ENCODE data around the gene PPFIA1.

PPFIA1 gene

DNA sequence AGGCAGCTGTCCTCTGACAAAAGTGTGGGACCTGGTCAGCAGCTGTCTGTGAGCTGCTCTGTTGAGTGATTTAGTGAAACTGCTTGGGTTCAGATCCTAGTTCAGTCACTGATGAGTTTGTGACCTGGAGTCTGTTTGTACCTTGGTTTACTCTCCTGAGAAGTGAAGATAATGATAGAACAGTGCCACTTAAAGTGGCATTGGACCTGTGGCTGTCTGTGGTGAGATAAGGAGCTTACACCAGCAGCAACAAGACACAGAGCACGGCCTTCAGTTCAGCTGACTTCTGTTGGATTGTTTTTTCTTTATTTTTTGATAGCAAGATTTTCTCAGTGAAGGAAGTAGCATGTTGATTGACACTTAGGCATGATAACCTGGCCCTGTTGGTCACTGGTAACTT lies 81.6 kb downstream of the PPFIA1 start:
- no peaks in the 10 kb centered on the region for H3K27me3 ChIP-seq (ENCODE audit: control insufficient read depth, insufficient read depth, low read length)
- no peak overlapping the region for H3K9ac ChIP-seq
- no peak overlapping the region for H3K4me3 ChIP-seq (ENCODE audit: low read depth, low read length)
- H3K79me2 ChIP-seq = no peaks in the 10 kb centered on the region
- no peaks in the 10 kb centered on the region for H3K36me3 ChIP-seq (ENCODE audit: control insufficient read depth, insufficient read depth, low read length)
- no peak overlapping the region for H3K27ac ChIP-seq
- no peak overlapping the region for H2AFZ ChIP-seq
- TF ChIP-seq CTCF (IDR thresholded peaks at IDR 0.05) = no peak
- no peaks in the 10 kb centered on the region for H3K4me1 ChIP-seq
- no peak overlapping the region for H3K4me2 ChIP-seq (ENCODE audit: low read length)
- no peaks in the 10 kb centered on the region for H3K9me3 ChIP-seq (ENCODE audit: control insufficient read depth, low read length)

DNA sequence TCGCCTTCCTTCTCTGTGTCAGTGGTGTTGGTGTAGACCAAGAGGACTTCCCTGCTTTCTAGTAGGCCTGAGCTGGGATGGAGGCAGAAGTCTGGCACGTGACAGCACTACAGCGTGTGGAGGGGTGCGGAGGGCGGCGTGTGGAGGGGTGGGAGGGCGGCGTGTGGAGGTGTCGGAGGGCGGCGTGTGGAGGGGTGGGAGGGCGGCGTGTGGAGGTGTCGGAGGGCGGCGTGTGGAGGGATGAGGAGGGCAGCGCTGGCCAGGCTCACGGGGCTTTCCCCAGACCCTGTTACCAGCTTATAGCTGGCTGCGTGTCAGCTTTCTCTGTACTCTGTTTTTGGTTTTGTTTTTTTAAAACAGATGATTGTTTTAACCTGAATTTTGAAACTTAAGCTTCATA lies 82.1 kb downstream of the PPFIA1 start:
- Histone ChIP-seq H3K4me1 (no peaks in the 10 kb centered on the region), H3K27me3 (ENCODE audit: control insufficient read depth, insufficient read depth, low read length) (no peaks in the 10 kb centered on the region), H3K79me2 (no peaks in the 10 kb centered on the region), H2AFZ (no peak overlapping the region), H3K4me3 (ENCODE audit: low read depth, low read length) (no peak overlapping the region), H3K36me3 (ENCODE audit: control insufficient read depth, insufficient read depth, low read length) (no peaks in the 10 kb centered on the region), H3K27ac (no peak overlapping the region), H3K9ac (no peak overlapping the region), H3K9me3 (ENCODE audit: control insufficient read depth, low read length) (no peaks in the 10 kb centered on the region), H3K4me2 (ENCODE audit: low read length) (no peak overlapping the region)
- TF ChIP-seq CTCF (IDR thresholded peaks at IDR 0.05) = no peak

GRCh38 chr11:70353329-70353728 lies 82.8 kb downstream of the PPFIA1 start:
- Histone ChIP-seq H3K4me2 (ENCODE audit: low read length) (no peak overlapping the region), H3K27me3 (ENCODE audit: control insufficient read depth, insufficient read depth, low read length) (no peaks in the 10 kb centered on the region), H3K9ac (no peak overlapping the region), H3K4me1 (no peaks in the 10 kb centered on the region), H3K4me3 (ENCODE audit: low read depth, low read length) (no peak overlapping the region), H2AFZ (no peak overlapping the region), H3K27ac (no peak overlapping the region), H3K36me3 (ENCODE audit: control insufficient read depth, insufficient read depth, low read length) (no peaks in the 10 kb centered on the region), H3K79me2 (no peaks in the 10 kb centered on the region), H3K9me3 (ENCODE audit: control insufficient read depth, low read length) (no peaks in the 10 kb centered on the region)
- no peak for TF ChIP-seq CTCF (IDR thresholded peaks at IDR 0.05)

DNA sequence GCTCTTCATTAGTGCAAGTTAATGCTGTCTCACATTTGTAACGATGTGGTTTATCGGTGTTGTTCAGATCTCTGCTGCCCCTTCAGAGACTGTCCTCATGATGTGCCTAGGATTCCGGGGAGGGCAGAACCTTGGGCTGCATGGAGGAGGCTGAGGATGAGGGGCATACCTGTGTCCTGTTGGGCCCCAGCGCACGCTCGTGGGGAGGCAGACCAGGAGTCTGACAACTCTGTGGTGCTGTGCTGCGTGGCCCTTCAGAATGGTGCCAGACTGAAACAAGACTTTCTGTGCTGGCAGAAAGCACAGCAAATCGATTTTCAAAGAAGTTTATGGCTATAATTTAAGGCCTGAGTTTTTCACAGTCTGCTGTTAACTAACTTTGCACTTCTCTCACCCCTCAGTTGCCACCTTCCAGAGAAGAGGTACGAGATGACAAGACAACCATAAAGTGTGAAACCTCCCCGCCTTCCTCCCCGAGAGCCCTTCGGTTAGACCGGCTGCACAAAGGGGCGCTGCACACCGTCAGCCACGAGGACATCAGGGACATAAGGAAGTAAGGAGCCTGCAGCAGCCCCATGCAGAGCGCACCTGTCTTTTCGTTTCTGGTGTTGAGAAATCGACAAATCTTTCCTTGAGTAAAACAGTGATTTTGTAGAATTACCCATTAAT lies 83.5 kb downstream of the PPFIA1 start:
- Histone ChIP-seq H3K4me3 (ENCODE audit: low read depth, low read length) (no peak overlapping the region), H3K79me2 (no peaks in the 10 kb centered on the region), H3K36me3 (ENCODE audit: control insufficient read depth, insufficient read depth, low read length) (no peaks in the 10 kb centered on the region), H3K27me3 (ENCODE audit: control insufficient read depth, insufficient read depth, low read length) (no peaks in the 10 kb centered on the region), H3K9ac (no peak overlapping the region), H3K27ac (no peak overlapping the region), H2AFZ (no peak overlapping the region), H3K9me3 (ENCODE audit: control insufficient read depth, low read length) (no peaks in the 10 kb centered on the region), H3K4me1 (no peaks in the 10 kb centered on the region), H3K4me2 (ENCODE audit: low read length) (no peak overlapping the region)
- no peak for TF ChIP-seq CTCF (IDR thresholded peaks at IDR 0.05)

DNA sequence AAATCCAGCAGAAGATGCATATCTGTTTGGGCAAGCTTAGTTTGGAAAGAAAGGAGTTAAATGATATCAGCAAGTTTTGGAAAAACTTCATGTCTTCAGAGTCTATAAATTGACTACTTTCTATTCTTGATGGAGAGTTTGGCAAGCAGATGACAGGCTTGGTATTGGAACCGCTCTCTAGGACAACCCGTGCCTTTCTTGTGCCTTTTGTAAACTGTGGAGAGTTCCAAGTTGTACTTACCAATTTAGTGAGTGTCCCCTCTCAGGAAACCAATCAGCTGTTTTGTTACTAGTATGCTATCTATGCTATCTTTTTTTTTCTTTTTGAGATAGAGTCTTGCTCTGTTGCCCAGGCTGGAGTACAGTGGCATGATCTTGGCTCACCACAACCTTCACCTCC lies 84.1 kb downstream of the PPFIA1 start:
- no peak overlapping the region for H3K4me2 ChIP-seq (ENCODE audit: low read length)
- no peaks in the 10 kb centered on the region for H3K79me2 ChIP-seq
- H3K4me1 ChIP-seq = no peaks in the 10 kb centered on the region
- no peaks in the 10 kb centered on the region for H3K27me3 ChIP-seq (ENCODE audit: control insufficient read depth, insufficient read depth, low read length)
- TF ChIP-seq CTCF (IDR thresholded peaks at IDR 0.05) = no peak
- H3K36me3 ChIP-seq (ENCODE audit: control insufficient read depth, insufficient read depth, low read length) = no peaks in the 10 kb centered on the region
- H3K4me3 ChIP-seq (ENCODE audit: low read depth, low read length) = no peak overlapping the region
- H3K9me3 ChIP-seq (ENCODE audit: control insufficient read depth, low read length) = no peaks in the 10 kb centered on the region
- H2AFZ ChIP-seq = no peak overlapping the region
- no peak overlapping the region for H3K9ac ChIP-seq
- no peak overlapping the region for H3K27ac ChIP-seq
